GM12801 (cell line): Measurements from ENCODE around the gene OSM.

Experiments
- TF ChIP-seq, protein P1 (sequence below): IDR thresholded peaks from one replicate; pipeline ENCODE4 v1.5.1; 2011; ENCODE audit warnings: control low read depth; ENCODE audit not compliant: insufficient read length; ENCODE audit errors: extremely low read depth

Gene OSM

DNA sequence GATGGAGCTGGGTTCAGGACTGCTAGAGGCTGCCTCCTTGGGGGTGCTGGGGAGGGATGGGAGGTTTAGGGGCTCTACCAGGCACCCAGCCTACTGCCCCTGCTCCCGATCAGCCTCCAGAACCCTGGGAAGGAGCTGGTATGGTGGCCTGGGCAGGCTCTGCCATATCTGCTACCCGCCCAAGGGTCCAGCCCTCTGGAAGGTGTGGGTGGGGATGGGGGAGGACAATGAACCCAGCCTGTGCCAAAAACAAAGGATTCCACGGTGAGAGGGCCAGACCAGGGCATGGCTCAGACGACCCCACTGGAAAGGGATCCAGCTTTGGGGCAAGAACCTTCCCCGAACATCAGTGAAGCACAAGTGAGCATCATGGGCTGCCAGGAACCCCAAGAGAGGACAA is 19.7 kb upstream of the OSM start:
- TF ChIP-seq, protein P1, sequence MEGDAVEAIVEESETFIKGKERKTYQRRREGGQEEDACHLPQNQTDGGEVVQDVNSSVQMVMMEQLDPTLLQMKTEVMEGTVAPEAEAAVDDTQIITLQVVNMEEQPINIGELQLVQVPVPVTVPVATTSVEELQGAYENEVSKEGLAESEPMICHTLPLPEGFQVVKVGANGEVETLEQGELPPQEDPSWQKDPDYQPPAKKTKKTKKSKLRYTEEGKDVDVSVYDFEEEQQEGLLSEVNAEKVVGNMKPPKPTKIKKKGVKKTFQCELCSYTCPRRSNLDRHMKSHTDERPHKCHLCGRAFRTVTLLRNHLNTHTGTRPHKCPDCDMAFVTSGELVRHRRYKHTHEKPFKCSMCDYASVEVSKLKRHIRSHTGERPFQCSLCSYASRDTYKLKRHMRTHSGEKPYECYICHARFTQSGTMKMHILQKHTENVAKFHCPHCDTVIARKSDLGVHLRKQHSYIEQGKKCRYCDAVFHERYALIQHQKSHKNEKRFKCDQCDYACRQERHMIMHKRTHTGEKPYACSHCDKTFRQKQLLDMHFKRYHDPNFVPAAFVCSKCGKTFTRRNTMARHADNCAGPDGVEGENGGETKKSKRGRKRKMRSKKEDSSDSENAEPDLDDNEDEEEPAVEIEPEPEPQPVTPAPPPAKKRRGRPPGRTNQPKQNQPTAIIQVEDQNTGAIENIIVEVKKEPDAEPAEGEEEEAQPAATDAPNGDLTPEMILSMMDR: no peak

DNA sequence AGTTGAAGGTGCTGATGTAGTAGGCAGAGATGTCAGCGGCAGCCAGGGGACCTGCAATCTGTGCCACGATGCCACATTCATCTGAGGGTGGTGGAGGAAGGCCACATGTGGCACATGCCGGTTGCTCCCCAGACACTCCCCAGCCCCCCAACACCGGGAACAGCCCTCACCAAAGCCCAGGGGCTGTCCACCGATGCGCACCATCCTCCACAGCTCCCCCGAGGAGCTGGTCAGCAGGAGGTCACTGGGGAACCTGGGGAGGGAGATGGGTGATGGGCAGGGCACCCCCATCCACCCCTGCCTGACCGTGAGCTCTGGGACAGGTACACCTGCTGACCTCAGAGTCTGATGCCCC is 19.2 kb upstream of the OSM start:
- TF ChIP-seq, protein P1: no peak

DNA sequence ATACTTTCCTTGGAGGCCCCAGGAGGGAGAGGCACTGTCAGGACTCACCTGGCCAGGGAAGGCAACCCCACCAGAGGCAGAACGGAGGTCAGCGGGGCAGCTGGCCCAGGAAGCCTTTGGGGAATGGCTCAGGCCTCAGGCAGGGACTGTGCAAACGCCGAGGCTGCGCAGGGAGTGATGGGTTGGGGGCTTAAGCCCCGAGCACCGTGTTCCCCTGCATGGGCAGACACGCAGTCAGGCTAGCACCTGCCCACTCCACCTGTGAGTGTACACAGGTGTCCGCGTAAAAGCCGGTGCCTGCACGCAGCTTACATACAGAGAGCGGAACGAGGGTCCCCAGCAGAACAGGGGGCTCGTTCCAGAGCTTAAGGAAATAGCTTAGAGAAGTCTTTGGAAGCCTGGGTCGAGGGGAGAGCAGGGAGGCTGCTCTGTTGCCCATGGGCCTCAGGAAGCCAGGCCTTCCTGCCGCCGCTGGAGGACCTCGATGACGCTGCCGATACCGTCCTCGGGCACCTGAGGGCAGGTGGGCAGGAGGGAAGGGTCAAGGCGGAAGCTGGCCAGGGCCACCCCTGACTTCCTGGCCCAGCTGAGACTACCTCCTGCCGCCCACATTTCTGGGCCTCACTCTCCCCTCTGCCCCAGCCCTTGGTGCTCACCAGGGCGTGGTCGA is 18.7 kb upstream of the OSM start:
- TF ChIP-seq, protein P1: no peak

DNA sequence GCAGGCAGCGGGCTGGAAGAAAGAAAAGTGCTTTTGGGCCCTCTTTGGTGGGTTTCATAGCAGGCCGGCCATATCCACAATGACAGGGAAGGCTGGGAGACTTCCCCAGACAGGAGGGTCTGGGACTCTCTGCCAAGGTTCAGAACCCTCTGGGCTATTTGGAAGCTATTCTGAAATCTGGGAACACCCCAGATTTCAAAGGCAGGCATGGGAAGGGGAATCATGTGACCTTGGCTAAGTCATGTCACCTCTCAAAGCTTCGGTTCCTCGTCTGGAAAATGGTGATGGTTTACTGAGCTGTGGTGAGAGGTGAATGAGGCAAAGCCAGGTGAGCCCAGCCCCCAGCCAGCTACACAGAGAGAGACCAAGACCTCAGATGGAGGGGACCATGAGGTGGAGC is 18.0 kb upstream of the OSM start:
- TF ChIP-seq, protein P1: no peak

DNA sequence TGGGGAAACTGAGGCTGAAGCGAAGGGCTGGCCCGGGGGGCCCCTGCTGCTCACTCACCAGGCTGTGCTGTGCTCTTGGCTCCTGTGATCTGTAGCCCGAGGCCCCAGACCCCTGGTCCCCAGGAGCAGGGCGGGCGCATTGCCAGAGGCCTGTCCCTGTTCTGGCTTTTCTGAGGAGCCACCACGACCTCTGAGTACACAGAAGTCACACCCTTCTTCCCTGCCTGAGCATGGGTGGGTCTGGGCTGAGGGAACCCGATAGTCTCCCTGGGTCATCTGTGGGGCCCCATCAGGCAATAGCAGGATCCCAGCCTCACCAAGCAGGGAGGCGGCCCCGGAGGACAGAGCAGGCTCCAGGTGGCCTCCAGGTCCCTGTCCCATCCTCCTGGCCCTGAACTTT is 17.5 kb upstream of the OSM start:
- TF ChIP-seq, protein P1: no peak

DNA sequence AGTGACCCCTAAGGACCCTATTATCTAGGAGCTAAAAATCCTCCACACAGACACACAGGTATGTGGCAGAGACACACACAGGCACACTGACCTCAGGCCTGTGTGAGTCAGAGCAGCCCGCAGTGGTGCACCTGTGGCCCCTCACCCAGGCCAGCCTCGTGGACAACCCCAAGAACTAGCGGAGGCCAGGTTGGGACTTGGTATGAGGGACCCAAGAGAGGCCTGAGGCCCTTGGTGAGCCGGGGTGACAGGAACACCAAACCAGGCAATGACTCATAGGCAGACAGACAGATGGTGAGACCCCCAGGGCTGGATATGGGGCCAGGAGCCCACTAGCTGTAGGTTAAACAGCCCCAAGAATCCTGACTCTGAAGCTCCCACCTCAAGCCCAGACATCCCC is 16.7 kb upstream of the OSM start:
- TF ChIP-seq, protein P1: no peak

DNA sequence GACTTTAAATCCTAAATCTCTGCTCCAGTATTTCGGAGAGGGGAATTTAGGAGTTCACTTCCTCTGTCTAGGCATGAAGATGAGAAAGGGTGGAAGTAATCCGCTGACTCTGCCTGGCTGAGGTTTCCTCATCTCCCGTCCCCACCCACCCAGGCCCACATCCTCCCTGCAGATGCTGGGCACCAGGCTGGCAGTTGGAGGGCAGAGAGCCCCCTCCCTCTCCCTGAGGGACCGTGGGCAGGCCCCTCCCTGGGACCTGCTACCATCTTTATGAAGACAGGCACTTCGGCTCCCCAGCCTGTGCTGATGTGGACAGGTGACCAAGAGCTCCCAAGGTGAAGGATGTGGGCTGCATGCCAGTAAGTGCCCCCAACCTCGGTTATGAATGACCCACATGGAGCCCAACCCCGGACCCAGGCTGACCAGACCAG is 16.0 kb upstream of the OSM start:
- TF ChIP-seq, protein P1: no peak
